Gastrocnemius medialis (tissue), 4 donors: ENCODE results near the gene DPEP3.

Experiments used
- CTCF ChIP-seq, 5 experiments: fragments of 450-650 bp in 3 of 5; fragments of 200-600 bp in 2 of 5; sonication (generic) in 2 of 5; IDR thresholded peaks in 4 of 5; conservative IDR thresholded peaks in 1 of 5; 1 replicate in 4 of 5; 2 replicates in 1 of 5; pipeline ENCODE4 v1.5.1; 2016 to 2019; ENCODE audit warnings: antibody characterized with exemption in 5 of 5, mild to moderate bottlenecking in 3 of 5, moderate library complexity in 3 of 5
- POLR2A ChIP-seq, 2 donors: fragments of 450-650 bp; IDR thresholded peaks; one replicate each; pipeline ENCODE4 v1.6.1; 2017; ENCODE audit warnings: antibody characterized with exemption in 2 of 2, mild to moderate bottlenecking in 2 of 2, moderate library complexity in 2 of 2

- TF ChIP-seq CTCF (IDR thresholded peaks at IDR 0.05 in 4 of 5, conservative IDR thresholded peaks at IDR 0.05 in 1 of 5) (no peak), POLR2A (IDR thresholded peaks at IDR 0.05) (no peak)
These were observed 39.7 kb downstream of the DPEP3 start for GRCh38 chr16:67940446-67941089.
